RWPE2 (cell line): ENCODE results near the gene PRELID3B.

ENCODE experiments used
- ATAC-seq: fragments of 200-7000 bp; cut with Tn5 transposase; 3 replicates; pipeline ENCODE4 v1.9.1; 2021; ENCODE audit warnings: low read depth
- DNase-seq: peaks from one replicate; pipeline ENCODE4 v3.0.0-alpha.2; 2020; ENCODE audit warnings: low spot score
- H3K27ac ChIP-seq: fragments of 450-650 bp; 2 replicates; pipeline ENCODE4 v1.5.1; 2017; ENCODE audit warnings: mild to moderate bottlenecking; ENCODE audit not compliant: poor library complexity, severe bottlenecking
- H3K27me3 ChIP-seq: fragments of 250-450 bp; sonication (Bioruptor Pico); 2 replicates; pipeline ENCODE4 v1.5.1; 2021; ENCODE audit warnings: mild to moderate bottlenecking, moderate library complexity; ENCODE audit not compliant: insufficient read depth, poor library complexity, severe bottlenecking
- H3K36me3 ChIP-seq: fragments of 250-450 bp; sonication (Bioruptor Pico); 2 replicates; pipeline ENCODE4 v1.5.1; 2020; ENCODE audit warnings: low read depth, mild to moderate bottlenecking, moderate library complexity
- H3K4me1 ChIP-seq: fragments of 250-450 bp; sonication (Bioruptor Pico); 2 replicates; pipeline ENCODE4 v1.5.1; 2021; ENCODE audit warnings: mild to moderate bottlenecking, moderate library complexity; ENCODE audit not compliant: insufficient read depth, poor library complexity, severe bottlenecking
- H3K4me3 ChIP-seq: fragments of 250-450 bp; sonication (Bioruptor Pico); 2 replicates; pipeline ENCODE4 v1.5.1; 2021; ENCODE audit warnings: mild to moderate bottlenecking, moderate library complexity; ENCODE audit not compliant: severe bottlenecking
- H3K9me3 ChIP-seq: fragments of 250-450 bp; sonication (Bioruptor Pico); 2 replicates; pipeline ENCODE4 v1.5.1; 2021; ENCODE audit warnings: mild to moderate bottlenecking, moderate library complexity; ENCODE audit not compliant: severe bottlenecking
- CTCF ChIP-seq: fragments of 450-650 bp; IDR thresholded peaks from one replicate; pipeline ENCODE4 v1.5.1; 2017; ENCODE audit warnings: mild to moderate bottlenecking, moderate library complexity; ENCODE audit not compliant: poor library complexity, severe bottlenecking

PRELID3B gene

GRCh38 chr20:59033093-59033492 is 9.5 kb downstream of the PRELID3B start:
- H3K4me3 ChIP-seq = peak overlapping the region; percentile 68
- peaks cover 43% of the 10 kb centered on the region for H3K4me1 ChIP-seq
- H3K9me3 ChIP-seq = no peaks in the 10 kb centered on the region
- H3K36me3 ChIP-seq = peaks cover 82% of the 10 kb centered on the region
- no peaks in the 10 kb centered on the region for H3K27me3 ChIP-seq
- ATAC-seq (no peak), DNase-seq (no peak)
- no peak for TF ChIP-seq CTCF
- peak overlapping the region; percentile 59 for H3K27ac ChIP-seq

GRCh38 chr20:59032713-59033059 is 9.9 kb downstream of the PRELID3B start:
- H3K9me3 ChIP-seq = no peaks in the 10 kb centered on the region
- peak; percentile 43 for ATAC-seq
- peak overlapping the region; percentile 59 for H3K27ac ChIP-seq
- no peaks in the 10 kb centered on the region for H3K27me3 ChIP-seq
- peaks cover 82% of the 10 kb centered on the region for H3K36me3 ChIP-seq
- peak overlapping the region; percentile 68 for H3K4me3 ChIP-seq
- no peak for DNase-seq
- peak; percentile 37 for TF ChIP-seq CTCF
- peaks cover 44% of the 10 kb centered on the region for H3K4me1 ChIP-seq

- ATAC-seq (peak; percentile 96), DNase-seq (peak; percentile 100)
- Histone ChIP-seq H3K4me3 (peak within 1 kb of the TSS; percentile 68), H3K27ac (peak within 1 kb of the TSS; percentile 59), H3K27me3 (no peaks in the 10 kb centered on the region), H3K4me1 (peaks cover 44% of the 10 kb centered on the region), H3K9me3 (no peaks in the 10 kb centered on the region), H3K36me3 (peaks cover 82% of the 10 kb centered on the region)
- TF ChIP-seq CTCF = no peak
Observed at GRCh38 chr20:59032023-59032712, 10.4 kb downstream of the PRELID3B start, which contains the start of gene ATP5F1E. TSS of gene ATP5F1E (minus strand) at chr20:59032335. CDS start at chr20:59032251, 84 bp downstream.

- Histone ChIP-seq H3K4me1 (peaks cover 44% of the 10 kb centered on the region), H3K9me3 (no peaks in the 10 kb centered on the region), H3K27me3 (no peaks in the 10 kb centered on the region), H3K4me3 (peak overlapping the region; percentile 68), H3K27ac (peak overlapping the region; percentile 59), H3K36me3 (peaks cover 82% of the 10 kb centered on the region)
- peak; percentile 19 for DNase-seq
- TF ChIP-seq CTCF = no peak
- ATAC-seq = peak; percentile 10; the same call in 2 of the 3 replicates
Observed at GRCh38 chr20:59031564-59032022, 11.0 kb downstream of the PRELID3B start.
